ENCODE results near the gene NKX2-4. TPM values are rescaled to one million over a fixed set of nuclear protein-coding genes. Genes with fewer than 3 reads are reported as not detected.

Gene NKX2-4
- total and polyA plus RNA-seq, 2 donors (not counting 1 experiment from before 2014, with no cell fraction given), result not detected

- no peak overlapping the region for H2AFZ ChIP-seq (ENCODE audit: low read length)
- no peaks in the 10 kb centered on the region for H3K9me3 ChIP-seq (ENCODE audit: control insufficient read depth, insufficient read depth, low read depth, low read length)
- H4K20me1 ChIP-seq (ENCODE audit: control insufficient read depth, extremely low read depth, insufficient read depth, low read length), result no peaks in the 10 kb centered on the region
- no peak for TF ChIP-seq EZH2 (IDR thresholded peaks at IDR 0.05; ENCODE audit: low read length, missing control alignments)
- TF ChIP-seq, protein P1, sequence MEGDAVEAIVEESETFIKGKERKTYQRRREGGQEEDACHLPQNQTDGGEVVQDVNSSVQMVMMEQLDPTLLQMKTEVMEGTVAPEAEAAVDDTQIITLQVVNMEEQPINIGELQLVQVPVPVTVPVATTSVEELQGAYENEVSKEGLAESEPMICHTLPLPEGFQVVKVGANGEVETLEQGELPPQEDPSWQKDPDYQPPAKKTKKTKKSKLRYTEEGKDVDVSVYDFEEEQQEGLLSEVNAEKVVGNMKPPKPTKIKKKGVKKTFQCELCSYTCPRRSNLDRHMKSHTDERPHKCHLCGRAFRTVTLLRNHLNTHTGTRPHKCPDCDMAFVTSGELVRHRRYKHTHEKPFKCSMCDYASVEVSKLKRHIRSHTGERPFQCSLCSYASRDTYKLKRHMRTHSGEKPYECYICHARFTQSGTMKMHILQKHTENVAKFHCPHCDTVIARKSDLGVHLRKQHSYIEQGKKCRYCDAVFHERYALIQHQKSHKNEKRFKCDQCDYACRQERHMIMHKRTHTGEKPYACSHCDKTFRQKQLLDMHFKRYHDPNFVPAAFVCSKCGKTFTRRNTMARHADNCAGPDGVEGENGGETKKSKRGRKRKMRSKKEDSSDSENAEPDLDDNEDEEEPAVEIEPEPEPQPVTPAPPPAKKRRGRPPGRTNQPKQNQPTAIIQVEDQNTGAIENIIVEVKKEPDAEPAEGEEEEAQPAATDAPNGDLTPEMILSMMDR (conservative IDR thresholded peaks at IDR 0.05 in 1 of 2, IDR thresholded peaks at IDR 0.05 in 1 of 2; ENCODE audit: low read depth in 1 of 2, low read length in 2 of 2), result no peak
- no peak overlapping the region for H3K4me3 ChIP-seq (replicated peaks in 1 of 4; ENCODE audit: control extremely low read depth in 1 of 4, insufficient read depth in 1 of 4, low read depth in 3 of 4, low read length in 4 of 4)
- H3K27ac ChIP-seq (ENCODE audit: insufficient read depth, low read length), result no peak overlapping the region
- H3K4me1 ChIP-seq (ENCODE audit: control insufficient read depth, extremely low read depth, insufficient read depth, low read length), result peaks cover 8% of the 10 kb centered on the region
- H3K4me2 ChIP-seq (ENCODE audit: extremely low read depth, insufficient read depth, low read length), result no peak overlapping the region
- H3K9ac ChIP-seq (ENCODE audit: insufficient read depth, low read length), result no peak overlapping the region
- no peaks in the 10 kb centered on the region for H3K27me3 ChIP-seq (ENCODE audit: control insufficient read depth, insufficient read depth, low read length)
- peaks cover 6% of the 10 kb centered on the region for H3K36me3 ChIP-seq (ENCODE audit: control insufficient read depth, insufficient read depth, low read length)
- no peaks in the 10 kb centered on the region for H3K79me2 ChIP-seq (ENCODE audit: control insufficient read depth, insufficient read depth, low read length)
- DNase-seq (ENCODE audit: low read depth in 2 of 2), result no peak
These were observed 41.3 kb downstream of the NKX2-4 start for GRCh38 chr20:21355981-21356380.

GRCh38 chr20:21353236-21353635 lies 44.1 kb downstream of the NKX2-4 start:
- Histone ChIP-seq H3K4me2 (ENCODE audit: extremely low read depth, insufficient read depth, low read length) (peak overlapping the region; percentile 38), H2AFZ (ENCODE audit: low read length) (no peak overlapping the region), H3K79me2 (ENCODE audit: control insufficient read depth, insufficient read depth, low read length) (no peaks in the 10 kb centered on the region), H3K9ac (ENCODE audit: insufficient read depth, low read length) (no peak overlapping the region), H3K36me3 (ENCODE audit: control insufficient read depth, insufficient read depth, low read length) (peaks cover 2% of the 10 kb centered on the region), H3K9me3 (ENCODE audit: control insufficient read depth, insufficient read depth, low read depth, low read length) (no peaks in the 10 kb centered on the region), H3K4me3 (replicated peaks in 1 of 4; ENCODE audit: control extremely low read depth in 1 of 4, insufficient read depth in 1 of 4, low read depth in 3 of 4, low read length in 4 of 4) (no peak overlapping the region), H3K4me1 (ENCODE audit: control insufficient read depth, extremely low read depth, insufficient read depth, low read length) (peaks cover 5% of the 10 kb centered on the region), H3K27me3 (ENCODE audit: control insufficient read depth, insufficient read depth, low read length) (no peaks in the 10 kb centered on the region), H3K27ac (ENCODE audit: insufficient read depth, low read length) (no peak overlapping the region), H4K20me1 (ENCODE audit: control insufficient read depth, extremely low read depth, insufficient read depth, low read length) (no peaks in the 10 kb centered on the region)
- DNase-seq (ENCODE audit: low read depth in 2 of 2), result peak; percentile 47 to 76
- TF ChIP-seq, protein P1 (conservative IDR thresholded peaks at IDR 0.05 in 1 of 2, IDR thresholded peaks at IDR 0.05 in 1 of 2; ENCODE audit: low read depth in 1 of 2, low read length in 2 of 2), result no peak
- TF ChIP-seq EZH2 (IDR thresholded peaks at IDR 0.05; ENCODE audit: low read length, missing control alignments), result no peak

- no peak overlapping the region for H3K9ac ChIP-seq (ENCODE audit: insufficient read depth, low read length)
- H4K20me1 ChIP-seq (ENCODE audit: control insufficient read depth, extremely low read depth, insufficient read depth, low read length), result no peaks in the 10 kb centered on the region
- H3K4me2 ChIP-seq (ENCODE audit: extremely low read depth, insufficient read depth, low read length), result no peak overlapping the region
- DNase-seq (ENCODE audit: low read depth in 2 of 2), result peak; percentile 24 to 78
- H3K27me3 ChIP-seq (ENCODE audit: control insufficient read depth, insufficient read depth, low read length), result no peaks in the 10 kb centered on the region
- no peak overlapping the region for H3K4me3 ChIP-seq (replicated peaks in 1 of 4; ENCODE audit: control extremely low read depth in 1 of 4, insufficient read depth in 1 of 4, low read depth in 3 of 4, low read length in 4 of 4)
- TF ChIP-seq, protein P1 (conservative IDR thresholded peaks at IDR 0.05 in 1 of 2, IDR thresholded peaks at IDR 0.05 in 1 of 2; ENCODE audit: low read depth in 1 of 2, low read length in 2 of 2), result no peak
- TF ChIP-seq EZH2 (IDR thresholded peaks at IDR 0.05; ENCODE audit: low read length, missing control alignments), result no peak
- no peaks in the 10 kb centered on the region for H3K79me2 ChIP-seq (ENCODE audit: control insufficient read depth, insufficient read depth, low read length)
- H3K4me1 ChIP-seq (ENCODE audit: control insufficient read depth, extremely low read depth, insufficient read depth, low read length), result peaks cover 5% of the 10 kb centered on the region
- no peak overlapping the region for H3K27ac ChIP-seq (ENCODE audit: insufficient read depth, low read length)
- H3K36me3 ChIP-seq (ENCODE audit: control insufficient read depth, insufficient read depth, low read length), result peaks cover 2% of the 10 kb centered on the region
- H3K9me3 ChIP-seq (ENCODE audit: control insufficient read depth, insufficient read depth, low read depth, low read length), result no peaks in the 10 kb centered on the region
- H2AFZ ChIP-seq (ENCODE audit: low read length), result no peak overlapping the region
These were observed 44.6 kb downstream of the NKX2-4 start for GRCh38 chr20:21352703-21353102.

Other genes starting within 250 kb of the NKX2-4 start
- 91.7 and 99.3 TPM in 2 replicates for gene XRN2, start 94.2 kb downstream of the NKX2-4 start, total RNA-seq
- 99.6 and 103 TPM in 2 replicates for gene XRN2, start 94.2 kb downstream of the NKX2-4 start, polyA plus RNA-seq
- gene NKX2-2, start 116.5 kb upstream of the NKX2-4 start, total RNA-seq, result not detected in 2 replicates
- gene NKX2-2, start 116.5 kb upstream of the NKX2-4 start, polyA plus RNA-seq, result not detected in 2 replicates